Fibroblast of skin of abdomen (primary cell): ENCODE data around the gene INTS1.

Source experiments
- DNase-seq: peaks from one replicate; pipeline ENCODE4 v3.0.0-alpha.2; 2013

Gene INTS1

GRCh38 chr7:1505731-1506550 lies 1.8 kb upstream of the INTS1 start:
- DNase-seq: no peak

GRCh38 chr7:1503390-1503789 lies 799 bp downstream of the INTS1 start:
- DNase-seq: no peak

GRCh38 chr7:1502845-1503244 lies 1.3 kb downstream of the INTS1 start:
- DNase-seq: no peak

- no peak for DNase-seq
Observed at GRCh38 chr7:1501487-1502270, 2.5 kb downstream of the INTS1 start.

- DNase-seq: no peak
Observed at GRCh38 chr7:1500064-1500807, 4.0 kb downstream of the INTS1 start.

GRCh38 chr7:1499367-1500029 lies 4.7 kb downstream of the INTS1 start:
- DNase-seq: no peak

- DNase-seq: no peak
Observed at GRCh38 chr7:1498370-1499305, 5.6 kb downstream of the INTS1 start.

- DNase-seq: no peak
Observed at GRCh38 chr7:1497293-1497927, 6.8 kb downstream of the INTS1 start.

GRCh38 chr7:1496531-1497292 lies 7.5 kb downstream of the INTS1 start:
- no peak for DNase-seq

GRCh38 chr7:1495564-1496242 lies 8.5 kb downstream of the INTS1 start:
- DNase-seq: no peak

GRCh38 chr7:1494866-1495563 lies 9.2 kb downstream of the INTS1 start:
- DNase-seq: no peak

- DNase-seq: no peak
Observed at GRCh38 chr7:1494447-1494846, 9.7 kb downstream of the INTS1 start.

GRCh38 chr7:1493571-1493970 lies 10.6 kb downstream of the INTS1 start:
- no peak for DNase-seq

- DNase-seq: no peak
Observed at GRCh38 chr7:1493129-1493528, 11.1 kb downstream of the INTS1 start.

GRCh38 chr7:1492640-1493039 lies 11.5 kb downstream of the INTS1 start:
- no peak for DNase-seq

- no peak for DNase-seq
Observed at GRCh38 chr7:1492221-1492620, 12.0 kb downstream of the INTS1 start.

- DNase-seq: no peak
Observed at GRCh38 chr7:1490837-1491236, 13.4 kb downstream of the INTS1 start.

GRCh38 chr7:1489336-1489735 lies 14.9 kb downstream of the INTS1 start:
- no peak for DNase-seq

- no peak for DNase-seq
Observed at GRCh38 chr7:1488016-1488415, 16.2 kb downstream of the INTS1 start.
